Activated CD8-positive, alpha-beta T cell treated with anti-CD3 and anti-CD28 coated beads for 36 hours (primary cell): ENCODE results near the gene TIMM44. TPM values are rescaled to one million over a fixed set of nuclear protein-coding genes. Genes with fewer than 3 reads are reported as not detected.
"Not testable (repeated sequence)": the region's sequence is repeated elsewhere in the genome, so short reads cannot be mapped to it uniquely, and the experiment has no call there.

Experiments
- ATAC-seq: fragments of 200-7000 bp; cut with Tn5 transposase; one replicate; pipeline ENCODE4 v1.10.0; 2021; ENCODE audit warnings: mild to moderate bottlenecking, moderate library complexity
- CTCF ChIA-PET: fragments of 350-600 bp; sonication (Branson Sonifier 250); formaldehyde crosslinking; loops from one replicate; lab custom pipeline; 2021; ENCODE audit warnings: antibody characterized with exemption; lab: Charles Lee
- POLR2A ChIA-PET: fragments of 350-600 bp; sonication (Branson Sonifier 250); formaldehyde crosslinking; loops from one replicate; lab custom pipeline; 2021; ENCODE audit warnings: antibody characterized with exemption; lab: Charles Lee
- DNase-seq: peaks from one replicate; pipeline ENCODE4 v3.0.0-alpha.2; 2020
- H3K27ac Mint-ChIP-seq: one replicate; pipeline ENCODE4 v1.8.0; 2021; ENCODE audit warnings: mild to moderate bottlenecking, mixed read lengths
- H3K27me3 Mint-ChIP-seq: one replicate; pipeline ENCODE4 v1.8.0; 2021; ENCODE audit warnings: mixed read lengths
- H3K36me3 Mint-ChIP-seq: one replicate; pipeline ENCODE4 v1.8.0; 2021; ENCODE audit warnings: low read depth, mixed read lengths
- H3K4me1 Mint-ChIP-seq: one replicate; pipeline ENCODE4 v1.8.0; 2021; ENCODE audit warnings: low read depth, mixed read lengths
- H3K4me3 Mint-ChIP-seq: one replicate; pipeline ENCODE4 v1.8.0; 2021; ENCODE audit warnings: mild to moderate bottlenecking, moderate library complexity, mixed read lengths
- H3K9me3 Mint-ChIP-seq: one replicate; pipeline ENCODE4 v1.8.0; 2021; ENCODE audit warnings: mixed read lengths
- intact Hi-C: fragments of 100-400 bp; cut with micrococcal nuclease; formaldehyde crosslinking; loops from one replicate; pipeline ENCODE4 v1.10.0; 2022
- total RNA-seq, 2 experiments: library from RNA; stranded (reverse); gene quantifications; one replicate each; pipeline ENCODE4 v1.2.3, GENCODE V29; 2021
- TF ChIP-seq, protein P1 (sequence below): fragments of 200-600 bp; IDR thresholded peaks from one replicate; pipeline ENCODE4 v1.8.0; 2022; ENCODE audit warnings: antibody characterized with exemption, mild to moderate bottlenecking

Gene TIMM44
- total RNA-seq, 2 experiments from 2014 or later = 92.3 to 95.5 TPM

DNA sequence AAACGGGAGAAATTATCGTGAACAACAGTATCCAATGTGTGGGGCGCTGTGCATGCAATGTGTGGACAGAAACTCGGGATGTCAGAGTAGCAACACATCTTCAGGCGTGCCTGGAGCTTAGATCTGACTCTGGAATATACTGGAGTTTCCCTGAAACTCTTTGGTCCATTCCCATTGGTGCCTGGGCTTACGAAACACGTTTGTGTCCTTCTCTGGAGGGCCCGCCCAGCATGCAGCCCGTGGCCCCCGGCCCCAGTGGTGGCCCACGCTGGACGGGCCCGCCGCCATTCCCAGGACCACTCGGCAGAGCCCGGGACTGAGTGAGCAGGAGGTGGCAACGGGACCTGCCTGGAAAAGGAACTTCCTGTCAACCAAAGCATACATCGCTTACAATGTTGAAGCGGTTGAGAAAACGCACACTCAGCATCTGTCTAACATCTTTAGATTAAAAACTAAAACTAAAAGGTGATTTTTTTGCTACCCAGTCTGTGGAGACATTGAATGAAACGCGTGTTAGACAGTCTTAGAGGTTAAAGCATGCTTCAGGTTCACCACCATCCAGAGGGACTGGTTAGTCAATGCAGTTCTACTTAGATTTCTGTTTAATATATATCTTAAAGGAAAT is 19.3 kb upstream of the TIMM44 start:
- Mint-ChIP-seq H3K27ac (no peak overlapping the region), H3K27me3 (no peaks in the 10 kb centered on the region), H3K4me3 (no peak overlapping the region), H3K36me3 (peaks cover 21% of the 10 kb centered on the region), H3K4me1 (peaks cover 3% of the 10 kb centered on the region), H3K9me3 (no peaks in the 10 kb centered on the region)
- ATAC-seq (no peak), DNase-seq (no peak)
- ChIA-PET POLR2A (no interaction called here), CTCF (interaction anchor here (1.0 kb wide), 1 partner anchor 8 kb away, joined by 5 read pairs; no protein-coding TSS in a partner anchor)
- TF ChIP-seq, protein P1, sequence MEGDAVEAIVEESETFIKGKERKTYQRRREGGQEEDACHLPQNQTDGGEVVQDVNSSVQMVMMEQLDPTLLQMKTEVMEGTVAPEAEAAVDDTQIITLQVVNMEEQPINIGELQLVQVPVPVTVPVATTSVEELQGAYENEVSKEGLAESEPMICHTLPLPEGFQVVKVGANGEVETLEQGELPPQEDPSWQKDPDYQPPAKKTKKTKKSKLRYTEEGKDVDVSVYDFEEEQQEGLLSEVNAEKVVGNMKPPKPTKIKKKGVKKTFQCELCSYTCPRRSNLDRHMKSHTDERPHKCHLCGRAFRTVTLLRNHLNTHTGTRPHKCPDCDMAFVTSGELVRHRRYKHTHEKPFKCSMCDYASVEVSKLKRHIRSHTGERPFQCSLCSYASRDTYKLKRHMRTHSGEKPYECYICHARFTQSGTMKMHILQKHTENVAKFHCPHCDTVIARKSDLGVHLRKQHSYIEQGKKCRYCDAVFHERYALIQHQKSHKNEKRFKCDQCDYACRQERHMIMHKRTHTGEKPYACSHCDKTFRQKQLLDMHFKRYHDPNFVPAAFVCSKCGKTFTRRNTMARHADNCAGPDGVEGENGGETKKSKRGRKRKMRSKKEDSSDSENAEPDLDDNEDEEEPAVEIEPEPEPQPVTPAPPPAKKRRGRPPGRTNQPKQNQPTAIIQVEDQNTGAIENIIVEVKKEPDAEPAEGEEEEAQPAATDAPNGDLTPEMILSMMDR = no peak
- intact Hi-C loops = no loop called here

DNA sequence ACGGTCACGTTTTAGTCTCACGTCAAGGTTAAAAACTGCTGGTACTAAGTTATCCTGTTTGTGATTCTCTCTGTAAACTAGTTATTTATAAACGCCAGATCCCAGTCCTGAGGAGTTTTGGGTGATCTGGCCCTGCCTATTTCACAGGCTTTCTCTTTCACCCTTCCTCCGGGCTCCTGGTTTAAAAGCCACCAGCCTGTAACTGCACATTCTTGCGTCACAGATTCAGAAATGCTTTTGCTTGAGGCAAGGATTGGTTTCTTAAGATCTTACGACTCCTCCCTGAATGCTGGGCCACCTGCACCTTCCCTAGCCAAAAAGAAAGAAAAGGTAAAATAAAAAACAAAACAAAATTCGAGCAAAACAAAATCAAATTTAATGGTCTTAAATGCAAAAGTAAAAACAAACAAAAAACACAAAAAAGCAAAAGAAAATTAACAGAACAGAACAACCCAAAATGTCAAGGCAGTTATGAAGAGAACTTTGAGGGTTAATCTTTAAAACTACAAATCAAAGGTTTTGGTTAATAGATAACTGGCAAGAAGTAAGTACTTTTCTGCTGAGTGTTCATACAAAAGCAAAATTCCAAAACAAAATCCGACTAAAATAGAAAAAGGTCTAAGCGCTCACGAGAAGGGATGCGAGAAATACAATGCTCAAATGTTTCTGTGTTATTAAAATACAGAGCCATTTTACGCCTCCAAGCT is 18.6 kb upstream of the TIMM44 start:
- no peak overlapping the region for H3K4me3 Mint-ChIP-seq
- no peaks in the 10 kb centered on the region for H3K9me3 Mint-ChIP-seq
- H3K4me1 Mint-ChIP-seq = peaks cover 3% of the 10 kb centered on the region
- ChIA-PET CTCF (interaction anchor here (1.0 kb wide), 1 partner anchor 9 kb away, joined by 5 read pairs; no protein-coding TSS in a partner anchor), POLR2A (no interaction called here)
- H3K27me3 Mint-ChIP-seq = no peaks in the 10 kb centered on the region
- DNase-seq (no peak), ATAC-seq (no peak)
- TF ChIP-seq, protein P1 = no peak
- H3K36me3 Mint-ChIP-seq = peaks cover 16% of the 10 kb centered on the region
- intact Hi-C loops = no loop called here
- H3K27ac Mint-ChIP-seq = no peak overlapping the region

DNA sequence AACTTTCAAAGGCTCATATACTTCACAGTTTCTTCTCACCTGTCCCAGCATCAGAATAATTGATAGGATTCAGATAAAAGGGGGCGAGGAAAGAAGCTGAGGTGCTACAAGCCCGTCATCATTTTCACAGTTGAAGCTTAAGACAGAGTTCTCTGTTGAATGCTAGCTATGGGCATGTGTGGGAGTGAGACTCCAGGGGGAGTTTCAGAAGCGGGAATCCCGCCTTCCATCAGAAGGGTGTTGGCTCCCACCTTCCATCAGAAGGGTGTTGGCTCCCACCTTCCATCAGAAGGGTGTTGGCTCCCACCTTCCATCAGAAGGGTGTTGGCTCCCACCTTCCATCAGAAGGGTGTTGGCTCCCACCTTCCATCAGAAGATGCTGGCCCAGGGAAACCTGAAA is 17.6 kb upstream of the TIMM44 start:
- ChIA-PET POLR2A (interaction anchor here (1.7 kb wide), 1 partner anchor 7 kb away, joined by 3 read pairs; no protein-coding TSS in a partner anchor), CTCF (interaction anchor here (1.2 kb wide), 1 partner anchor 16 kb away, joined by 3 read pairs; no protein-coding TSS in a partner anchor)
- ATAC-seq, H3K27me3 Mint-ChIP-seq, H3K4me3 Mint-ChIP-seq, H3K27ac Mint-ChIP-seq, H3K9me3 Mint-ChIP-seq, H3K4me1 Mint-ChIP-seq, intact Hi-C loops, DNase-seq: not testable (repeated sequence)
- H3K36me3 Mint-ChIP-seq = peaks cover 12% of the 10 kb centered on the region

DNA sequence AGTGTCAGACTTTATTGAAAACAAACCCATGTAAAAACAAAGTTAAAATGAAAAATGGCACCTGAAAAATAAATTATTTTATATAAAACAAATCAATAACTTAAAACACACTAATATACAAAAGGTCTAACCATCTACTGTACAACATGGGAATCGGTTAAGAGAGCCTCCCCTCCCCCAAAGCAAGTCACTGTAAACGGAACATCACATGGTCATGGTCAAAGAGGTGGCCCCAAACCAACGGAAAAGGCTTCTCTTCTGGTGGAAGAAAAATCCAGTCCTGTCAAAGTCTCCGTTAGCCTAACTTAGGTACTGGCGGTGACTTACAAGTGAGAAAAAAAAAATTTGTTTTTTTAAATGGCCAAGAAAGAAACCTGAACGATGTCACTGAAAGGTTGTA is 15.7 kb upstream of the TIMM44 start:
- ChIA-PET POLR2A (interaction anchor here (0.6 to 1.7 kb wide), 3 partner anchors 9 to 911 kb away, joined by 3 to 5 read pairs (median 3); no protein-coding TSS in a partner anchor), CTCF (interaction anchor here (1.6 to 2.2 kb wide), 3 partner anchors 11 to 15 kb away, joined by 4 to 8 read pairs (median 5); no protein-coding TSS in a partner anchor)
- intact Hi-C loops = no loop called here
- peaks cover 3% of the 10 kb centered on the region for H3K4me1 Mint-ChIP-seq
- no peak overlapping the region for H3K27ac Mint-ChIP-seq
- DNase-seq = no peak
- ATAC-seq = no peak
- no peaks in the 10 kb centered on the region for H3K27me3 Mint-ChIP-seq
- no peaks in the 10 kb centered on the region for H3K9me3 Mint-ChIP-seq
- TF ChIP-seq, protein P1 = no peak
- peaks cover 8% of the 10 kb centered on the region for H3K36me3 Mint-ChIP-seq
- H3K4me3 Mint-ChIP-seq = no peak overlapping the region

DNA sequence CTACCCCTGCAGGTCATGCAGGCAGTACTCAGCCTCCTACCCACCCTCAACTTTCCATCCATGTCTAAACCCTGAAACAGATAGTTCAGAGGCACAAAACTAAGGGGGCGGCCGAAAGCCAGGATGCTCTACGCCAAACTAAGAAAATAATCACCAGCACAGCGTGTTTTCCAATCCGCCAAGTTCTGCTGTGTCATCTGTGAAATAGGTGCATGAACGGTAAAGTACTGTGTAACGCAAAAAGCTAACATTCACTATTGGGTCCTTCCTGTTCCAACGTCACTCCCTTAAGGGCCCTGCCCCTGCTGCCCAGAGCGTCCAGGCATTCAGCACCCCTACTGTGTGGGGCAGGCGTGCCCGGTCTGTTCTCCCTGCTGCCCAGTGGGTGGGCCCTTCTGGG is 12.2 kb upstream of the TIMM44 start:
- H3K27ac Mint-ChIP-seq = no peak overlapping the region
- H3K36me3 Mint-ChIP-seq = no peaks in the 10 kb centered on the region
- TF ChIP-seq, protein P1 = no peak
- DNase-seq = no peak
- no peaks in the 10 kb centered on the region for H3K27me3 Mint-ChIP-seq
- peak; percentile 24 for ATAC-seq
- no peak overlapping the region for H3K4me3 Mint-ChIP-seq
- ChIA-PET CTCF (interaction anchor here (1.2 kb wide), 1 partner anchor 12 kb away, joined by 3 read pairs; the partner anchor contains the start of gene TIMM44), POLR2A (no interaction called here)
- no peaks in the 10 kb centered on the region for H3K9me3 Mint-ChIP-seq
- peaks cover 3% of the 10 kb centered on the region for H3K4me1 Mint-ChIP-seq
- intact Hi-C loops = no loop called here
